ENCODE results near the gene OTUD3.

- TF ChIP-seq, protein P1, sequence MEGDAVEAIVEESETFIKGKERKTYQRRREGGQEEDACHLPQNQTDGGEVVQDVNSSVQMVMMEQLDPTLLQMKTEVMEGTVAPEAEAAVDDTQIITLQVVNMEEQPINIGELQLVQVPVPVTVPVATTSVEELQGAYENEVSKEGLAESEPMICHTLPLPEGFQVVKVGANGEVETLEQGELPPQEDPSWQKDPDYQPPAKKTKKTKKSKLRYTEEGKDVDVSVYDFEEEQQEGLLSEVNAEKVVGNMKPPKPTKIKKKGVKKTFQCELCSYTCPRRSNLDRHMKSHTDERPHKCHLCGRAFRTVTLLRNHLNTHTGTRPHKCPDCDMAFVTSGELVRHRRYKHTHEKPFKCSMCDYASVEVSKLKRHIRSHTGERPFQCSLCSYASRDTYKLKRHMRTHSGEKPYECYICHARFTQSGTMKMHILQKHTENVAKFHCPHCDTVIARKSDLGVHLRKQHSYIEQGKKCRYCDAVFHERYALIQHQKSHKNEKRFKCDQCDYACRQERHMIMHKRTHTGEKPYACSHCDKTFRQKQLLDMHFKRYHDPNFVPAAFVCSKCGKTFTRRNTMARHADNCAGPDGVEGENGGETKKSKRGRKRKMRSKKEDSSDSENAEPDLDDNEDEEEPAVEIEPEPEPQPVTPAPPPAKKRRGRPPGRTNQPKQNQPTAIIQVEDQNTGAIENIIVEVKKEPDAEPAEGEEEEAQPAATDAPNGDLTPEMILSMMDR (IDR thresholded peaks at IDR 0.05): no peak
- TF ChIP-seq TAF1 (IDR thresholded peaks at IDR 0.05; ENCODE audit: borderline replicate concordance, low read depth, low read length) (no peak), CHD2 (IDR thresholded peaks at IDR 0.05; ENCODE audit: low read length, partially characterized antibody) (no peak)
Measured at GRCh38 chr1:19862944-19863343, 19.3 kb upstream of the OTUD3 start.

Measured in SK-N-SH (cell line).